Measurements from ENCODE around the gene C11orf68.

The C11orf68 gene

DNA sequence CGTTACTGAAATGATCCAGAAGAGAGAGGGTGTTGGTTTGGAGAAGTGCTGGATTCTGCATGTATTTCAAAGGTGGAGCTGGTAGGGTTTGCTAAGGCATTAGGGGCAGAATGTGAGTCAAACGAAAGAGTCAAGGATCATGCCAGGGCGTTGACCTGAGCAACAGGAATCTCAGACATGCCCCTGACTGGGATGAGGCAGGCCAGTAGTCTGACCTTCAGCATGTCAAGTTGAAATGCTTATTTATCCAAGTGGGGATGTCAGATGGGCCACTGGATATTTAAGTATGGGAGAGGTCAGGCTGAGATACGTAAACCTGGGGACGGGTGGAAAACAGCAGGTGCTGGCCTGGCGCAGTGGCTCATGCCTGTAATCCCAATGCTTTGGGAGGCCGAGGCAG, 23.7 kb upstream of the C11orf68 start:
- DNase-seq, result no peak

DNA sequence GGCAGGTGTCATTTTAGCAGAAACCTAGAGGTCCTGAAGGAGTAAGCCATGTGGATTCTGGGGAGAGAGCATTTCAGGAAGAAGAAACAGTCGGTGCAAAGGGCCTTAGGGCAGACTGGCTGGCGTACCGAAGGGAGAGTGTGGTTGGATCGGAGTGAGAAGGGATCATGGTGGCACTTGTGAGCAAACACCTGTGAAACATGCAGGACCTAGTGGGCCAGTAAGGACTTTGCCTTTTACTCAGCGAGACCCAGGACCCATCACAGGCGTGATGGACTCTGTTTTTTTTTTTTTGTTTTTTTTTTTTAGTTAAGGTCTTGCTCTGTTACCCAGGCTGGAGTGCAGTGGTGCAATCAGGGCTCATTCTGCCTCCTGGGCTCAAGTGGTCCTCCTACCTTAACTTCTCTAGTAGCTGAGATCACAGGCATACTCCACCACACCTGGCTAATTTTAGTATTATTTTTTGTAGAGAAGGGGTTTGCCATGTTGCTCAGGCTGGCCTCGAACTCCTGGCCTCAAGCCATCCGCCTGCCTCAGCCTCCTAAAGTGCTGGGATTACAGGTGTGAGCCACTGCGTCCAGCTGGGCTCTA, 23.0 kb upstream of the C11orf68 start:
- peak; percentile 42 to 62 for DNase-seq

DNA sequence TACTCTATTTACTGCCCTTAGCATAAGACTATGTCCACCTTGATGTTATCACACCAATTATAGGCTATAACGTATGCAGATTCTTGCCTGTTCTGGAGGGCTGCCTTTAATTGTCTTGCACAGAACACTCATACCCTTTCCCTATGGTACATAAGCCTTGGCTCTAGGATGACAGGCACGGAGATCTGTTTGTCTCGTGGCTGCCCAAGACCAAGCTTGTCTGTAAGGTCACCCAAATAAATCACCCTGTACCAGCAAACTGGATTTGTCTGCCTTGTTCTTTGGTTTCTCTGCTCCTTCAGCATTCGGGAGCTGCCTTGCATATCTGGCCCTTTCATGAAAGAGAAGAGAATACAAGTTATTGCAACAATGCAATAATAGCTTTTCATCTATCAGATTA, 18.9 kb upstream of the C11orf68 start:
- no peak for DNase-seq

DNA sequence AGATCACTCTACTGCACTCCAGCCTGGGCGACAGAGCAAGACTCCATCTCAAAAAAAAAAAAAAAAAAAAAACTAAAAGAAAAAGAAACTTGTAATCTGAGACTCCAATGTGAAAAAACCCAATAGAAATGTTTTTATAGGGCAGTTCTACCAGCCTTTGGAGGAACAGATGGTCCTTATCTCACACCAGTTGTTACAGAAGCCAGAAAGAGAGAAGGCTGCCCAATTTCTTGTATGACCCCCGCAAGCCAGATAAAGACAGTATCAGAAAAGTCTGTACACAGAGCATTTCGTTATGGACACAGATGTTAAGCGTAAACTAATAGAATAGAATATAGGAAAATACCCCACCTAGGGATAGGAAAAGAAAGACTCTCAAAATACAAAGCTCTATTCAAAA, 15.2 kb upstream of the C11orf68 start:
- no peak for DNase-seq

DNA sequence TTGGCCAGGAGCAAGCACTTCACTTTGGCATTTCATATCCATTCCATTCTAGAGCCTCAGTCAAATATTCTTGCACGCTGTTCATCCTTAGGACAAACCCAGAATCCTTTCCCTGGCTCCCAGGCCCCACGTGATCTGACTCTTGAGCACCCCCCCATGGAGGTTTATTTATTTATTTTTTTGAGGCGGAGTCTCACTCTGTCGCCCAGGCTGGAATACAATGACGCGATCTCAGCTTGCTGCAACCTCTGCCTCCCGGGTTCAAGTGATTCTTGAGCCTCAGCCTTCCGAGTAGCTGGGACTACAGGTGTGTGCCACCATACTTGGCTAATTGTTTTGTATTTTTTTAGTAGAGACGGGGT, 13.7 kb upstream of the C11orf68 start:
- peak; percentile 6 for DNase-seq

DNA sequence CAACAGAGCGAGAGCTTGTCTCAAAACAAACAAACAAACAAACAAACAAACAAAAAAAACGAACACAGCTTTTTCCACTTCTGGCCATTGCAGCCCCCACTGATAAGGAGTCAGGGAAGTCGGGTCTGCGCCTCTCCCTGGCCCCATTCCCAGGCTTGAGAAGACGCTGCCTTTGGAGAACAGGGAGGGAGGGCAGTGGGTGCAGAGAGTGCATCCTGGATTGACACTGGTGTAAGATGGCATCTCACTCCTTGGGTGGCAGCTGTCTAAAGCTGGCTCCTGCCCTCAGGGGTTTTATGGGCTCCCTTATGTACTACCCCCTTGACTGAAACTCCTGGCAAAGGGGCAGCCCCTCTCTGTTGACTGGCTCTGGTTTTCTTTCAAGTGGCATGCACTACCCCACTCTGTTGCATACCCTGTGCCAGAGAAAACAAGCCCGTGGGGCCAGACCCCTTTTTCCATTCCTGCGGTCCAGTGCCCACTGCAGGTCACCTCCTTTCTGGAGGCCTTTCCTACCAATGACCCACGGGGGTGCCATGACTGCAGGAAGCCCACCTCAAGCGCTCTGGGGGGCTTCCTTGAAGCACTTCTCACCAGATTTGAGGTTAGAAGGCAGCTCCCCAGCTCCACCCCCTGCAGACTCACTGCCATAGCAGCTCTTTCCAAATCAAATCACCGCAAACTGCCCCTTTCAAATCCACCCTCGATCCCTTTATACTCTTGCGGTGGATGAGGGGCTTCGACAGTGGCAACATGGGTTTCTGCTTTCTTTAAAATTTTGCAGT, 13.1 kb upstream of the C11orf68 start:
- no peak for DNase-seq

DNA sequence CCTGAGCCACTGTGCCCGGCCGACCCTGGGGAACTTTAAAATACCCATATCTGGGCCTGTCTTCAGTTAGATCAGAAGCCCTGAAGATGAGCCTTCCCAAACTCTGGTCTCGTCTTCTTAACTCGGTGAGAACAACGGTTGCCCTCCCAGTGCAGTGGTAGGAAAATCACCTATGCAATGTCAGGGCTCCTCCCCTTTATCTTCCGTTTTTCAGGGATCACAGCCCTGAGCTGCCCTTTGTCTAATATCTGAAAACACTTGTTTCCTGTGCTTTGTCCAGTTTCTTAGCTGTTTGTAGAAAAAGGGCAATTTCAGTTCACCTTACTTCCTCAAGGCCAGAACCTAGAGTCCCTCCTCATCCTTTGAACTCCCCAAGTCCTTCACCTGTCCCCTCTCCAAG, 9.8 kb upstream of the C11orf68 start:
- DNase-seq, result no peak

DNA sequence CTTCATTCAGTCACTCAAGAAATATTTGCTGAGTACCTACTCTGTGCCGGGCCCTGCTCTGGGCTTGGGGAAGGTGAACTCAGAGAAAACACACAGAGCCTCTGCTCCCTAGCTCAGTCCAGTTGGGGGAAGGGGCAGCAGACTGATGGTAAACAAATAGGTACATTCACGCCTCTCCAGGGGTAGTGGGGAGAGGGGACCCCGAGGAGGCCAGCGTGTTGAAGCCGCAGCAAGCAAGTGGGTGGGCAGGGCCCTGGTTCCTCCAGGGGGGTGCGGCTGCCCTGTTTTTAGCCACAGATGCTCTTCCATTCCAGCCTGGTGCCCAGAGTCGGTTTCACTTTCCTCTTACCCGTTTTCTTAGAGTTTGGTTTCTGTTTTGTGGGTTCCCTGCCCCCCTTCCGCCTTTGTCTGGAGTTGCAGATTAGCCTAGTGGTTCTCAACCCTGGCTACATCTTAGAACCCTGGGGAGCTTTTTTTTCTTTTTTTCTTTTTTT, 9.1 kb upstream of the C11orf68 start:
- DNase-seq, result peak; percentile 35 to 41

DNA sequence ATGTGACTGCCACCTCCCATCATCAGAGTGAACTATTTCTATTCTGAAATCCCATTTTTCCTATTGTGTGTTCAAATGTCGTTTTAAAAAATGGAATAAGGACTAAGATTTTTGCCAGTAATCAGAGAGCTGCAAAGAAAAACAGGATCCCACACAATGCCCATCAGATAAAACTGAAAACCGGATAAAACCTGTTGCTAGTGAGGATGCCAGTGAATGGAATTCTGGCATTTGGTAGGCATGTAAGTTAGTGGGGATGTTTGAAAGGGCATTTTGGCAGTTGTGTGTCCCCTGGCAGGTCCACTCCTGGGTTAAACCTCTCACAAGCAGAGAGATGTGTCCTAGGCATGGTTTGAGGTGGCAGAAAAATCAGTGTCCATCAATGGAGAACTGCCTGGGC, 6.5 kb upstream of the C11orf68 start:
- DNase-seq, result no peak

DNA sequence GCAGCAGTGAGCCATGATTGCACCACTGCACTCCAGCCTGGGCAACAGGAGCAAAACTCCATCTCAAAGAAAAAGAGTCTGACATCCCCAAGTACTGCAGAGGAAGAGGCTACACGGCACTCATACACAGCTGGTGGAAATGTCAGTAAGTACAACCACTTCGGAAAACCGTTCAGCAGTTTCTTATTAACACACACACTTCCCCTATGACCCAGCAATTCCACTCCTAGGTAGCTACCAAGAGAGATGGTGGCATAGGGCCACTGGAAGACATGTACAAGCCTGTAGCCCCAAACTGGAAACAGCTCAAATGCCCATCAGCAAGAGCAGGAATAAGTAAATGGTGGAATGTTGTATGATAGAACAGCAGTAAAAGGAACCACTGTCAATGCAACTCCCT, 3.7 kb upstream of the C11orf68 start:
- DNase-seq, result no peak

DNA sequence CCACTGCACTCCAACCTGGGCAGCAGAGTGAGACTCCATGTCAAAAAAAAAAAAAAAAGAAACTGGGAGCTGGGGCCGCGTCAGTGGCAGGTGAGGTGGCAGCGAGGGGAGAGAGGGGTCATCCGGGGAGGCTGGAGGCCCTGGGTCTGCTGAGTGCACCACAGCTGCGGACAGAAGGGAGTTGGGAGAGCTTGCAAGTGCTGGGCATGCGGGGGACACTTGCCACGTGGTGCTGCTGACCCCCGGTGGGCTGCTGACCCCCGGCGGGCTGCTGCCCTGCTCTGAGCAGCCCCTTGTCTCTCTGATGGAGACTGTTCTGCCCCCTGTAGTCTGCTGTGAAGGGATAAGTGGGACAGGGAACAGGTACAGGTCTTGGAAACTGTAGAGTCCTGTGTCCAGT, 3.0 kb upstream of the C11orf68 start:
- DNase-seq, result no peak

DNA sequence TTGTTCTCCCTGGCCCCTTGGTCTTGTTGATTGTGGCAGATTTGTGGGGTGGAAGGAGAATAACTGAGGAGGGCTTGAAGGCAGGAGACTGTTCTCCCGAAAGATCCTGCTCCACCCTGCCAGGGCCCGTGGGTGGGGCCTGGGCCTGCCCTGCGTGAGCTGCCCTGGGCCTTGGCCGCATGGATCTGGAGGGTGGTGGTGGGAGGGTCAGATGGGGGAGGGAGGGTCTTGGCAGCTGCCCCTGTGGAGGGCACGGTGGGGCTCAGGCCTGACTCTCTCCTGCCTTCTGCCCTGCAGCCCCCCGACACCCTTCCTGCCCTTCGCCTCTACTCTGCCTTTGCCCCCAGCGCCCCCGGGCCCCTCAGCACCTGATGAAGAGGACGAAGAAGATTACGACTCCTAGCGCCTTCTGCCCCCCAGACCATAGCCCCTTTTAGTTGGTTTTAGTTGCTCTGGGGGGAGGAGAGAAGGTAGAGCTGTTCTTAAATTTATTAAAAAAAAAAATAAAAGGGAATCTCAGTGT, 2.2 kb upstream of the C11orf68 start:
- no peak for DNase-seq

DNA sequence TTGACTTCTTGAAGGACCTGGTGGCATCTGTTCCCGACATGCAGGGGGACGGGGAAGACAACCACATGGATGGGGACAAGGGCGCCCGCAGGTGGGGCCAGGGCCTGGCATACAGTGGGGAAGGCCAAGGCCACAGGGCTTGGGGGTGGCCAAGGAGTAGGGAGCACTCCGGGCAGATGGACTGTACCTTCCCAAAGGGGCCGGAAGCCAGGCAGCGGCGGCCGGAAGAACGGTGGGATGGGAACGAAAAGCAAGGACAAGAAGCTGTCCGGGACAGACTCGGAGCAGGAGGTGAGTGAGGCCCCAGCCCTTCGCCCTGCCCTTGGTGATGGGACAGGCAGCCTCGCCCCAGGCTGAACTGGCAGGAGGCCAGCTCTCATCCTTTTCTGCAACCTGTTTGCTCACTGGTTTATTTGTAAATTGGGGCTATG, 1.5 kb upstream of the C11orf68 start:
- DNase-seq, result no peak

DNA sequence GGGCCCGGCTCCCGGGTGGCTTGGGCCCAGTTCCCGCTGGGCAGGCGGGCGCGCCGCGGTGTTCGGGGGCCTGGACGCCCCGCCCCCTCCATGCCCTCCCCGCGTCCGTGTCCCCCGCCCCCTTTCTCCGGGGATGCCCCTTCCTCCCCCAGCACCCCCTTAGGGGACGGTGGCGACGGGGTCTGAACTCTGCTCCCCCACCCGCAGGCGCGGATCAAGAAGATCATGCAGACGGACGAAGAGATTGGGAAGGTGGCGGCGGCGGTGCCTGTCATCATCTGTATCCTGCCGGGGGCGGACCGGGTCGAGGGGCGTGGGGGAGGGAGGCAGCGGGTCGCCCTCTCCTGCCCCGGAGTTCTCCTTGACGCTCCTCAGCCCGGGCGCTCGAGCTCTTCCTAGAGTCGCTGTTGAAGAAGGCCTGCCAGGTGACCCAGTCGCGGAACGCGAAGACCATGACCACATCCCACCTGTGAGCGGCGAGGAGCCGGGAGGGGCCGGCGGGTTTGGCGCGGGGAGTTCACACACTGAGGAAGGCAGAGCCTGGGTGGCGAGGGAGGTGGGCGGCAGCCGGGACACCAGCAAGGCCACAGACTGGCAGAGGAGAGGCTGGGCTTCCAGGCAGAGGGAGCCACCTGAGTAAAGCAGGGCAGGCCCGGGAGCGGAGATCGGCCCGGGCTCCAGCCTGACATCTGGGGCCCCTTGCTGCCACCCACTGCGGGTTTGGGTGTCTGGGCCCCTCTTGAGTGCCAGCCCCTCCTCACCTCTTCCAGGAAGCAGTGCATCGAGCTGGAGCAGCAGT, 910 bp upstream of the C11orf68 start:
- DNase-seq, result peak; percentile 27 to 29

DNA sequence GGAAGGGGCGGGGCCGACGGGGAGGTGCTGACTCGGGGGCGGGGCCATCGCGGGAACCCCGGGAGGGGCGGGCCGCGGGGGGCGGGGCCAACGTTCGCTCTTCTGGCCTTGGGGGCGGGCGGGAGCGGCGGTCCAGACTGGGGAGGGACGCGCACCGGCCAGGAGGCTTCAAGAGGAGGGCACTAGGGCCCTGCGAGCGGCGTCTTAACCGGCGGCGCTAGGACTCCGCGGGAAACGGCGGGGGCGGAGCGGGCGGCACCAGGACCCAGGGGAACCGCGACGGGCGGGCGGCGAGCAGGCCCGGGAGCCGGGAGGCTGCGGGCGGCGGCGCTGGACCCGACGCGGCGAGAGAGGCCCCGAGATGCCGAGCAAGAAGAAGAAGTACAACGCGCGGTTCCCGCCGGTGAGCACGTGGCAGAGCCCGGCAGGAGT, 295 bp upstream of the C11orf68 start, which contains the start of gene DRAP1:
Gene DRAP1 (plus strand): TSS at position 286 of the 432 bp plus-strand sequence. CDS start 76 bp downstream, at position 362.
- peak; percentile 97 for DNase-seq

DNA sequence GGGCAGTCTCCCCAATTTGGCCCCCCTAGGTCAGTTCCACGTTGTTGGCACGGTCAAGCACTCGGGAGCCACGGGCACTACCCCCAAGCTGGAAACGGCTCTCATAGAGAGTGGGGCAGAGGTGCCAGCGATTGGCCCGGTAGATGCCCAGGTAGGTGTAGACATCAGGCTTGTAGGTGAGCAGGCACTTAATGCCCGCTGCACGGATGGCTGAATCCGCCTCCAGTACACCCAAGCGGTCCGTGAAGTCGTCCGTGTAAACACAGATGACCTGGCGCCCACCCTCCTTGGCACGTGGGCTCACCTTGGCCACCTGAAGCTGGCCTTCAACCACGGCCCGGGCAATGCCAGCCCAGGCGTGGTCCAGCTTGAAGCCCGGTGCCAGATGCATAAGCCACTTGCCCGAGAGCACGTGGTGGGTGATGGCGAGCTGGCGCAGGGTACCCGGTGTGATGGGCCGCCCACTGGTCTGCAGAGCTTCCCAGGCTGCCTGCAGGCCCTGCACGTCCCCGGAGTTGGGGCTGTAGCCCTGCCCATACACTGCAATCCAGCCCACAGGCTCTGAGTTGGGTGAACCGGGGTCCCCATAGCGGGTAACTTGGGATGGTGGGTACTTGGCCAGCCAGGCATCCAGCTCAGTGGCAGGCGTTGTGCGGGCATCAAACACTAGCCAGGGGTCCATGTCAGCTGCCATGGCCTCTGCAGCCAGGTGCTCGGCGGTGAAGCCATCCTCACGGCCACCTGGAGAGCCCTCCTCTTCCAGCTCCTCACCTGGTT, 1.2 kb downstream of the C11orf68 start:
- no peak for DNase-seq

DNA sequence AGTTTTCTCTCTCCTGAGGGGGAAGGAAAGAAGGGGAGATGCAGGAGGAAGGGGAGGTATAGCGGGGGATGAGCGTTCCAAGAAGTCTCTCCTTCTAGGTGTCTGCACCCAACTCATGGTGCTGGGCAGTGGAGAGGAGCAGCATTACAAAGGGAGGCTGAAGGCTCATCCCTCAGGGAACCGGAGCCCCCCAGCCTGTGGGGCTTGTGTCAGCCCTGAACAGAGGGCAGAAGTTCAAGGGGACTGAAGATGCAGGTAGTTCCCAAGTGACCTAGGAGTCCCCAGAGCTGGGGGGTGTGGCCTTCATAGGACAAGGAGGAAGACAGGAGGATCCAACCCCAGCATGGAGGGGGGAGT, 1.8 kb downstream of the C11orf68 start:
- DNase-seq, result no peak

DNA sequence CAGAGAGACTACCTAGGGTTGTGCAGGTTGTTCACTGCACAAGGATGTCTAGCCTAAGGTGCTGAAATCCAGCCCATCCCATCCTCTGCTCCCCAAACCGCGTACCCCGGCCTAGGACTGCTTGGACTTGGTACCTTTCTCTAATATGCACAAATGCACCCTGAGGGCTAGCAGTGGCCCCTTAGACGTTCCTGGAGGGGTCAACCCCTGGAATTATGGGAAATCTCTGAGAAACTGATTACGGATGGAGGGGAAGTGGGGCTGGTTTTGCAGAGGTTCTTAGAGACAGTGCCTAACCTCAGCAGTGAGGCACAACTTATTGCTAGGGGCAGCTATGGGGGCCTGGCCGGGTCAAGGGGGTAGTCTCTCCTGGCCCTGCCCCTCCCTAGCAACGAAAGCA, 2.5 kb downstream of the C11orf68 start:
- DNase-seq, result no peak

DNA sequence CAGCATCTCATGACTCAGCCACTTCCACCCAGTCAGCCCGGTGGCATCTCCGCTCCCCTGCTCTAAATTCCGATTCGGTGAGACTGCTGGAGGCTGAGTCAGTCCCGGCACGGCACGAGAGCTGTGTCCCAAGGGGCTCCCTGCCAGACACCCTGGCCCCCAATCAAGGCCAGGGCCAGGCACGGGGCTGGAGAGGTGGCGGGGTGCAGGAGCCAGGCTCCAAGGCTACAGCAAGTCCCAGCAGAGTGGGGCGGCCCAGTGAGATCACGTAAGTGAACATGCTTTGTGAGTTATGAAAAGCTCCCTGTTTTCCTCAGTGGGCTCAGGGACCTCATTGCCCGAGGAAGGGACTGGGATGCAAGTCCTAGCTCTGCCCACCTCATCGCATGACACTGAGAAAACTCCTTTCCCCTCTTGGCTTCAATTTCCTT, 3.0 kb downstream of the C11orf68 start:
- DNase-seq, result peak; percentile 57 to 62

DNA sequence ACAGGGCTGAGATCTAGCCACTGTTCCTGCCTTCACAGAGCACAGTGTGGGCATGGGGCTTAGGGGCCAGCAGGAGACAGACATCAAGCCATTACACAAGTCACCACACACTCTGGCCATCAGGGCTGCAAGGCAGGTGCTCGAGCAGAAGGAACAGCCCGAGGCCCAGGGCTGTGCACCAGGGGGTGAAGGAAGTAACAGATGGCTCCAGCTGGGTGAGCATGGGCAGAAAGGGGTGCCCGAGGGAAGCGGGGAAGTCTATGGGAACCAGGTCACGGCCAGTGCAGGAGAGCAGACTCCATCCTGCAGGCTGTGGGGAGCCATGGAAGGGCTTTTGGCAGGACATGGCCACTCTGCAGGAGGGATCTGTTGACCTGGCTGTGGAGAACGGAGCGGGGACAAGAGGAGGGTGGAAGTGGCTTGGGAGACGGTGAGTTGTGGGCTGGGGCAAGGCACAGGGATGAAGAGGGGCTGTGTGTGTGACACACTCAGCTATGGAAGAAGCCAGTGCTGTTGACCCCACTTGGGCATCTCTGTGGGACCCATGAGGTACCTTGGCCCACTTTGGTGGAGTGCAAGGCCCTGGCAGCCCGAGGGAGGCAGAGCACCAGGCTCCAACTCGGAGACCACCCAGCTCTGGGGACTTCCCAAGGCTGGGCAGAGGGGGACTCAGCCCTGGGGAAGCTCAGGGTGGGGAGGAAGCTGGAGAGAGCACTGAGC, 3.6 kb downstream of the C11orf68 start:
- DNase-seq, result no peak

DNA sequence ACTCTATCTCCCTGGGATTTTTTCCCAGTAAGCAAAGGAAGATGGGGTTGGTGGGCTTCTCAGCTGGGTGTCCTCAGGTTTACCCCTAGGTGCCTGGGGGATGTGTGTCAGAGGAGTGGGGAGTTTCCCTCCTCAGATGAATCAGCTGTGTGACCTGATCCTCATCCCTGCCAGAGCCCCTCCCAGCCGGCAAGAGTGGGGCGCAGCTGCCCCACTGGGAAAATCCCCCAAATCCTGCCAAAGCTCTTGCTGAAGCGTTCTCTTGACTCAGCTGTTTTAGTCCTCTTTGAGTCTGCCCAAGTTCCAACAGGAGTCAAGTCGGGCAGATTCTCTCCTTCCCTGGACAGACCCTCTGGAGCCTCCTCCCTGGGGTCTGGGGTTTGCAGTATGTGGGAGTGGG, 6.0 kb downstream of the C11orf68 start:
- no peak for DNase-seq
